SK-N-SH (cell line): ENCODE measurements around the gene ZNF177. TPM values are rescaled to one million over a fixed set of nuclear protein-coding genes. Genes with fewer than 3 reads are reported as not detected.

Source experiments
- CTCF ChIA-PET: fragments of 300-600, 350-600 bp; formaldehyde crosslinking; extraction: SDS; loops from one replicate; lab custom pipeline; 2021; lab: Yijun Ruan, JAX
- POLR2A ChIA-PET: fragments of 350-600 bp; sonication (Branson Sonifier 250); formaldehyde crosslinking; extraction: SDS; loops from one replicate; lab custom pipeline; 2020; ENCODE audit warnings: antibody characterized with exemption, inconsistent platforms; lab: Yijun Ruan, JAX
- DNase-seq: peaks from one replicate; pipeline ENCODE4 v3.0.0; 2012
- H2AFZ ChIP-seq: fragments of 200-600 bp; sonication (generic); 2 replicates; pipeline ENCODE4 v1.8.1; 2016; ENCODE audit warnings: antibody characterized with exemption, mild to moderate bottlenecking, low read depth
- H3F3A ChIP-seq: fragments of 200-600 bp; sonication (generic); replicated peaks from 2 replicates; pipeline ENCODE3; 2016; ENCODE audit warnings: antibody characterized with exemption, mild to moderate bottlenecking; ENCODE audit not compliant: insufficient read depth
- H3K27ac ChIP-seq, 2 experiments: fragments of 200-500 bp in 1 of 2; fragments of 200-600 bp in 1 of 2; sonication (Bioruptor generic) in 1 of 2; sonication (generic), shearing (Covaris generic) in 1 of 2; 2 replicates each; pipeline versions ENCODE4 v1.5.1 to v1.6.1; 2014 to 2016; ENCODE audit warnings: low read depth in 2 of 2, inconsistent platforms in 1 of 2, low read length in 1 of 2, mild to moderate bottlenecking in 1 of 2, mixed read lengths in 1 of 2
- H3K27me3 ChIP-seq: fragments of 200-600 bp; sonication (generic), shearing (Covaris generic); 2 replicates; pipeline ENCODE4 v1.6.1; 2016; ENCODE audit warnings: mixed run types; ENCODE audit not compliant: insufficient read depth
- H3K36me3 ChIP-seq, 2 experiments: fragments of 200-500 bp in 1 of 2; fragments of 200-600 bp in 1 of 2; sonication (Bioruptor generic) in 1 of 2; sonication (generic) in 1 of 2; replicated peaks in 1 of 2; 2 replicates each; pipeline versions ENCODE3 to v1.5.1; 2014 to 2016; ENCODE audit warnings: low read length in 1 of 2, mild to moderate bottlenecking in 1 of 2; ENCODE audit not compliant: insufficient read depth in 2 of 2, control insufficient read depth in 1 of 2
- H3K4me1 ChIP-seq, 2 experiments: fragments of 200-500 bp in 1 of 2; fragments of 200-600 bp in 1 of 2; sonication (Bioruptor generic) in 1 of 2; sonication (generic), shearing (Covaris generic) in 1 of 2; 2 replicates each; pipeline versions ENCODE4 v1.5.1 to v1.6.1; 2014 to 2016; ENCODE audit warnings: low read depth in 1 of 2, low read length in 1 of 2, mixed run types in 1 of 2; ENCODE audit not compliant: insufficient read depth in 2 of 2, control insufficient read depth in 1 of 2
- H3K4me2 ChIP-seq: fragments of 200-600 bp; sonication (generic), shearing (Covaris generic); 2 replicates; pipeline ENCODE4 v1.6.1; 2017; ENCODE audit warnings: mixed run types
- H3K4me3 ChIP-seq, 2 experiments: fragments of 200-500 bp in 1 of 2; fragments of 200-600 bp in 1 of 2; sonication (Bioruptor generic) in 1 of 2; sonication (generic), shearing (Covaris generic) in 1 of 2; 2 replicates each; pipeline versions ENCODE4 v1.5.1 to v1.8.1; 2014 to 2016; ENCODE audit warnings: low read depth in 2 of 2, inconsistent platforms in 1 of 2, low read length in 1 of 2, mild to moderate bottlenecking in 1 of 2, mixed read lengths in 1 of 2, moderate library complexity in 1 of 2
- H3K79me2 ChIP-seq: fragments of 200-600 bp; sonication (generic); 2 replicates; pipeline ENCODE4 v1.8.1; 2017; ENCODE audit warnings: mild to moderate bottlenecking; ENCODE audit not compliant: insufficient read depth
- H3K9ac ChIP-seq: fragments of 200-600 bp; sonication (generic); 2 replicates; pipeline ENCODE4 v1.6.1; 2017; ENCODE audit warnings: mixed run types
- H3K9me2 ChIP-seq: fragments of 200-600 bp; sonication (generic); 2 replicates; pipeline ENCODE4 v1.6.1; 2017; ENCODE audit warnings: mixed run types
- H3K9me3 ChIP-seq: fragments of 200-600 bp; sonication (generic); 2 replicates; pipeline ENCODE4 v1.6.1; 2017; ENCODE audit warnings: mixed run types, mild to moderate bottlenecking, moderate library complexity
- H4K20me1 ChIP-seq: fragments of 200-600 bp; sonication (generic); 2 replicates; pipeline ENCODE4 v1.6.1; 2017; ENCODE audit warnings: mild to moderate bottlenecking, mixed run types; ENCODE audit not compliant: insufficient read depth
- CHD2 ChIP-seq: fragments of 150-350 bp; IDR thresholded peaks from 2 replicates; pipeline ENCODE4 v1.6.1; 2018; ENCODE audit warnings: low read length; ENCODE audit not compliant: partially characterized antibody
- ELF1 ChIP-seq: IDR thresholded peaks from 2 replicates; pipeline ENCODE4 v1.4.0; 2012
- EP300 ChIP-seq, 2 experiments: IDR thresholded peaks; 2 replicates each; pipeline versions ENCODE4 v1.4.0 to v1.6.1; 2012; ENCODE audit warnings: borderline replicate concordance in 1 of 2, low read depth in 1 of 2, low read length in 1 of 2
- FOXJ3 ChIP-seq: sonication (generic); formaldehyde crosslinking; IDR thresholded peaks from 2 replicates; pipeline ENCODE4 v1.5.1; 2020; ENCODE audit warnings: mild to moderate bottlenecking, missing genetic modification reagents
- FOXM1 ChIP-seq: IDR thresholded peaks from 2 replicates; pipeline ENCODE4 v1.4.0; 2012; ENCODE audit warnings: low read depth, mild to moderate bottlenecking
- GABPA ChIP-seq: IDR thresholded peaks from 2 replicates; pipeline ENCODE4 v1.4.0; 2012; ENCODE audit warnings: low read depth, mild to moderate bottlenecking
- GATA2 ChIP-seq: sonication (generic); formaldehyde crosslinking; IDR thresholded peaks from 2 replicates; pipeline ENCODE4 v1.5.0; 2020; ENCODE audit warnings: mild to moderate bottlenecking, missing genetic modification reagents
- JUND ChIP-seq: IDR thresholded peaks from 2 replicates; pipeline ENCODE4 v1.4.0; 2012
- MAX ChIP-seq: IDR thresholded peaks from 2 replicates; pipeline ENCODE4 v1.4.0; 2012; ENCODE audit warnings: low read depth
- MEF2A ChIP-seq: IDR thresholded peaks from 2 replicates; pipeline ENCODE4 v1.4.0; 2012; ENCODE audit warnings: low read depth, borderline replicate concordance
- PBX3 ChIP-seq: IDR thresholded peaks from 2 replicates; pipeline ENCODE4; 2012
- POLR2AphosphoS5 ChIP-seq: IDR thresholded peaks from 2 replicates; pipeline ENCODE4 v1.6.1; 2012; ENCODE audit warnings: low read depth, low read length
- RAD21 ChIP-seq: IDR thresholded peaks from 2 replicates; pipeline ENCODE4 v1.6.1; 2012; ENCODE audit warnings: mild to moderate bottlenecking, low read length
- RCOR1 ChIP-seq: fragments of 150-350 bp; IDR thresholded peaks from 2 replicates; pipeline ENCODE4 v1.6.1; 2017; ENCODE audit warnings: antibody characterized with exemption, low read length
- REST ChIP-seq: IDR thresholded peaks from 2 replicates; pipeline ENCODE4 v1.6.1; 2012; ENCODE audit warnings: mild to moderate bottlenecking, low read depth, low read length, moderate library complexity
- RXRA ChIP-seq: IDR thresholded peaks from 2 replicates; pipeline ENCODE4 v1.4.0; 2012; ENCODE audit warnings: low read depth, mild to moderate bottlenecking, borderline replicate concordance
- SIN3A ChIP-seq: IDR thresholded peaks from 2 replicates; pipeline ENCODE4 v1.6.1; 2012; ENCODE audit warnings: low read depth, mild to moderate bottlenecking, low read length, moderate library complexity, borderline replicate concordance
- SMC3 ChIP-seq: IDR thresholded peaks from 2 replicates; pipeline ENCODE4 v1.6.1; 2012; ENCODE audit warnings: low read depth, low read length, improper control_type of control experiment
- USF2 ChIP-seq: fragments of 150-350 bp; IDR thresholded peaks from 2 replicates; pipeline ENCODE4 v1.6.1; 2017; ENCODE audit warnings: antibody characterized with exemption, low read length, low read depth, borderline replicate concordance
- WGBS: methylation state at CpG from one replicate; pipeline ENCODE4 v1.1.6; 2017; ENCODE audit warnings: low lambda C conversion rate; 5-methylcytosine and 5-hydroxymethylcytosine counted together
- polyA plus RNA-seq, 3 experiments: library from polyadenylated mRNA; depleted of rRNA; stranded (reverse); fragments of >200 nt; gene quantifications; 2 replicates each; pipeline ENCODE4 v1.2.3, GENCODE V29; 2012
- TF ChIP-seq, protein P1 (sequence below): fragments of 150-350 bp; IDR thresholded peaks from 2 replicates; pipeline ENCODE4 v1.6.1; 2016; ENCODE audit warnings: mild to moderate bottlenecking, low read depth, low read length

ZNF177 gene
- polyA plus RNA-seq, 1 of the 3 experiments (the other 2 are of a cell fraction) = 2.6 TPM

DNA sequence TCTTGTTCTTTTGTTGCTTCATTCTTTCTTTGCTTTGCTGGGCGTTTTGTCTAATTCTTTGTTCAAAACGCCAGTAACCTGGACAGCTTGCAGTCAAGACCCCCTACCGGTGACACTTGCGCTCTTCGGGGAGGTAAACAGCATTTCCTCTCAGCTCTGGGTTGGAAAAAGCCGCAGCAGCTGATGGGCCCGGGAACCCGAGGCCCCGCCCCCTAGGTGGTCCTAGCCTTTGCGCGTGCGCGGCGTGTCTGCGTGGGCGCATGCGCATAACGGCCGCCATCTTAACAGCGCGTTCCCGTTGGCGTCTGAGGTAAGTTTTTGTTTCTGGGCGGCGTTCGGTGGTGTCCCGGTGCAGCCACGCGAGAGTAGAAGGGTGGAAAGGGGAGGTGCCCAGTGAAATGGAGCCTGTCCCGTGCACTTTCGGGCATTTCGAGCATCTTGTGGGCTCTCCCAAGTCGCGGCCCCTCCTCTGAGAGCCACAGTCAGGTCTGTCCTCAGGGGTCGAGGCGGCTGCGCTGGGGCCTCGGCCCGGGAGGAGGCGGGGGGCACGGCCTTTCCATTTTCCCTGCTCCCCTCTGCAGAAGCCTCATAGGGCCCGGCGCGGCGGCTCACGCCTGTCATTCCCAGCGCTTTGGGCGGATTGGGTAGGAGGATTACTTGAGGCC is 38.8 kb upstream of the ZNF177 start, which contains the start of gene ZNF559 (continued):
- peak; percentile 26; the same call in 1 of the 2 replicates for TF ChIP-seq MAX
- no peak for TF ChIP-seq MEF2A
- peak; percentile 26 for TF ChIP-seq POLR2AphosphoS5
- no peak for TF ChIP-seq GABPA
- TF ChIP-seq FOXM1 = no peak
- no peak for TF ChIP-seq JUND
- no peak for TF ChIP-seq REST
- peak; percentile 99 for TF ChIP-seq CHD2
- TF ChIP-seq RCOR1 = no peak
- TF ChIP-seq ELF1 = no peak
- no peak for TF ChIP-seq SMC3
- no peak for TF ChIP-seq RXRA
- no peak for TF ChIP-seq FOXJ3 (CRISPR knock-in tag)
- TF ChIP-seq RAD21 = peak; percentile 12; the same call in 1 of the 2 replicates
- TF ChIP-seq, protein P1, sequence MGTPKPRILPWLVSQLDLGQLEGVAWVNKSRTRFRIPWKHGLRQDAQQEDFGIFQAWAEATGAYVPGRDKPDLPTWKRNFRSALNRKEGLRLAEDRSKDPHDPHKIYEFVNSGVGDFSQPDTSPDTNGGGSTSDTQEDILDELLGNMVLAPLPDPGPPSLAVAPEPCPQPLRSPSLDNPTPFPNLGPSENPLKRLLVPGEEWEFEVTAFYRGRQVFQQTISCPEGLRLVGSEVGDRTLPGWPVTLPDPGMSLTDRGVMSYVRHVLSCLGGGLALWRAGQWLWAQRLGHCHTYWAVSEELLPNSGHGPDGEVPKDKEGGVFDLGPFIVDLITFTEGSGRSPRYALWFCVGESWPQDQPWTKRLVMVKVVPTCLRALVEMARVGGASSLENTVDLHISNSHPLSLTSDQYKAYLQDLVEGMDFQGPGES = no peak

DNA sequence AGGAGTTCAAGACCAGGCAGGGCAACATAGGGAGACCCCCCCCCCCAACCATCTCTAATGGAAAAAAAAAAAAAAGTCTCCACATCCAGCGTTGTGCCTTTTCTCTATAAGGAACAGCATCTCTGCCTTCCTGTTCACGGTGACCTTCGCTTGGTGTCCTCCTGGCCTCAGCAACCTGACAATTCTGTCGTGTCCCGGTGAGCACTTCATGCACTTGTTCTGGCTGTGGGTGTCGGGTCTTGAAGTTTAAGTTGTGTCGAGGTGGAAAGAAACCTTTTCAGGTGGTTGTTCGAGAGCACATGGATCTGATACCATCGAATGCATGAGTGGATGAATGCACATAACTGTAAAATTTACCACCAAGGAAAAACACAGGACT is 38.2 kb upstream of the ZNF177 start:
- POLR2A ChIA-PET = no interaction called here
- CTCF ChIA-PET = interaction anchor here (1.2 kb wide), 1 partner anchor 15 kb away, joined by 6 read pairs; the partner anchor contains the start of gene ZNF699

More for the DNA sequence above, 38.2 kb upstream of the ZNF177 start:
- peaks cover 3 to 46% of the 10 kb centered on the region in 2 experiments for H3K36me3 ChIP-seq
- peak overlapping the region; percentile 71 to 84 for H3K27ac ChIP-seq
- H2AFZ ChIP-seq = peak overlapping the region; percentile 97
- peak overlapping the region; percentile 72 for H3K4me2 ChIP-seq
- DNase-seq = peak; percentile 7
- peaks cover 0 to 4% of the 10 kb centered on the region in 2 experiments; a peak in 1 of 4 replicates for H3K4me1 ChIP-seq
- TF ChIP-seq SMC3 = no peak
- no peak for TF ChIP-seq USF2
- no peak for TF ChIP-seq EP300 (IDR thresholded peaks at IDR 0.05; ENCODE audit: borderline replicate concordance in 1 of 2, low read depth in 1 of 2, low read length in 1 of 2)
- TF ChIP-seq GATA2 (CRISPR knock-in tag) = no peak
- TF ChIP-seq RAD21 = no peak
- no peak for TF ChIP-seq JUND
- TF ChIP-seq PBX3 = no peak
- no peak for TF ChIP-seq MEF2A
- TF ChIP-seq SIN3A = no peak
- TF ChIP-seq ELF1 = no peak
- TF ChIP-seq, all 33 proteins: peak for 0
- H3K79me2 ChIP-seq = peaks cover 35% of the 10 kb centered on the region
- peaks cover 22% of the 10 kb centered on the region for H3K9me3 ChIP-seq
- H3K9me2 ChIP-seq = no peaks in the 10 kb centered on the region
- H3K27me3 ChIP-seq = no peaks in the 10 kb centered on the region
- H3F3A ChIP-seq = peaks cover 16% of the 10 kb centered on the region
- WGBS = 72% methylated on average over 9 of the region's 9 CpGs
- no peaks in the 10 kb centered on the region for H4K20me1 ChIP-seq
- H3K4me3 ChIP-seq = peak overlapping the region; percentile 71 to 80
- peak overlapping the region; percentile 76 for H3K9ac ChIP-seq
